ENCODE results near the gene CNTFR.

Gene CNTFR

GRCh38 chr9:34549407-34549732, 40.2 kb downstream of the CNTFR start:
- no peak overlapping the region for H2AFZ ChIP-seq
- H3K4me2 ChIP-seq (ENCODE audit: low read length), result no peak overlapping the region
- H3K9ac ChIP-seq, result no peak overlapping the region
- H3K27ac ChIP-seq, result no peak overlapping the region
- no peak overlapping the region for H3K4me3 ChIP-seq (ENCODE audit: low read depth, low read length)
- H3K36me3 ChIP-seq (ENCODE audit: control insufficient read depth, insufficient read depth, low read length), result no peaks in the 10 kb centered on the region
- H3K27me3 ChIP-seq (ENCODE audit: control insufficient read depth, insufficient read depth, low read length), result no peaks in the 10 kb centered on the region
- TF ChIP-seq CTCF (IDR thresholded peaks at IDR 0.05), result no peak
- H3K4me1 ChIP-seq, result peaks cover 5% of the 10 kb centered on the region
- H3K79me2 ChIP-seq, result no peaks in the 10 kb centered on the region
- no peaks in the 10 kb centered on the region for H3K9me3 ChIP-seq (ENCODE audit: control insufficient read depth, low read length)

- TF ChIP-seq CTCF (IDR thresholded peaks at IDR 0.05), result peak; percentile 81
- Histone ChIP-seq H3K9me3 (ENCODE audit: control insufficient read depth, low read length) (no peaks in the 10 kb centered on the region), H2AFZ (no peak overlapping the region), H3K27me3 (ENCODE audit: control insufficient read depth, insufficient read depth, low read length) (no peaks in the 10 kb centered on the region), H3K4me2 (ENCODE audit: low read length) (no peak overlapping the region), H3K79me2 (no peaks in the 10 kb centered on the region), H3K9ac (no peak overlapping the region), H3K4me3 (ENCODE audit: low read depth, low read length) (no peak overlapping the region), H3K36me3 (ENCODE audit: control insufficient read depth, insufficient read depth, low read length) (no peaks in the 10 kb centered on the region), H3K4me1 (peaks cover 5% of the 10 kb centered on the region), H3K27ac (no peak overlapping the region)
Observed at GRCh38 chr9:34547960-34548611, 41.4 kb downstream of the CNTFR start.

- Histone ChIP-seq H3K27me3 (ENCODE audit: control insufficient read depth, insufficient read depth, low read length) (no peaks in the 10 kb centered on the region), H3K9me3 (ENCODE audit: control insufficient read depth, low read length) (no peaks in the 10 kb centered on the region), H3K4me3 (ENCODE audit: low read depth, low read length) (no peak overlapping the region), H3K9ac (no peak overlapping the region), H2AFZ (no peak overlapping the region), H3K79me2 (no peaks in the 10 kb centered on the region), H3K27ac (no peak overlapping the region), H3K4me2 (ENCODE audit: low read length) (no peak overlapping the region), H3K36me3 (ENCODE audit: control insufficient read depth, insufficient read depth, low read length) (no peaks in the 10 kb centered on the region), H3K4me1 (no peaks in the 10 kb centered on the region)
- TF ChIP-seq CTCF (IDR thresholded peaks at IDR 0.05), result peak; percentile 45
Observed at GRCh38 chr9:34546834-34547827, 42.4 kb downstream of the CNTFR start.

- Histone ChIP-seq H2AFZ (no peak overlapping the region), H3K9me3 (ENCODE audit: control insufficient read depth, low read length) (no peaks in the 10 kb centered on the region), H3K27ac (no peak overlapping the region), H3K79me2 (no peaks in the 10 kb centered on the region), H3K4me3 (ENCODE audit: low read depth, low read length) (no peak overlapping the region), H3K36me3 (ENCODE audit: control insufficient read depth, insufficient read depth, low read length) (no peaks in the 10 kb centered on the region), H3K9ac (no peak overlapping the region), H3K4me2 (ENCODE audit: low read length) (no peak overlapping the region), H3K27me3 (ENCODE audit: control insufficient read depth, insufficient read depth, low read length) (no peaks in the 10 kb centered on the region), H3K4me1 (no peaks in the 10 kb centered on the region)
- TF ChIP-seq CTCF (IDR thresholded peaks at IDR 0.05), result no peak
Observed at GRCh38 chr9:34546102-34546833, 43.3 kb downstream of the CNTFR start.

Measured in parathyroid adenoma (tissue), 2 donors.